Measurements from ENCODE around the gene DDX5.

Gene DDX5

DNA sequence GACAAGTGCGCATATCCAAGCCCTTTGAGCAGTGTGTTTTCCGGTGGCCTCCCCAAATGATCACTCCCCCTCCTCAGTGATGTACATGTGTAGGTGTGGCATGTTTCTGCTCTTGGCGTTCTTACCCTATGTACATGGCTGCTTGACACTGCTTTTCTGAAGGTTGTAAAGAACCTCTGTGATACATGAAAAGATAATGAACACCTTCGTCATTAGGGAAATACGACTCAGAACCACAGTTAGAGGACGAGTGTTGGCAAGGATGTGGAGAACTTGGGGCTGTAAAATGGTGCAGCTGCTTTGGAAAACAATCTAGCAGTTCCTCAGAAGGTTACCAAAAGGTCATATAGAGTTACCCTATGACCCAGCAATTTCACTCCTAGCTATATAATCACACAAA is 29.3 kb upstream of the DDX5 start:
- H3K9me3 ChIP-seq (ENCODE audit: control insufficient read depth in 1 of 2, low read length in 2 of 2): no peaks in the 10 kb centered on the region
- H3K27me3 ChIP-seq (ENCODE audit: low read depth, low read length): no peaks in the 10 kb centered on the region
- H3K36me3 ChIP-seq (ENCODE audit: control insufficient read depth in 1 of 2, insufficient read depth in 2 of 2, low read length in 2 of 2): peaks cover 66 to 85% of the 10 kb centered on the region in 2 donors
- no peaks in the 10 kb centered on the region for H3K4me1 ChIP-seq (ENCODE audit: control insufficient read depth in 1 of 2, insufficient read depth in 2 of 2, low read length in 2 of 2)
- H3K4me3 ChIP-seq (ENCODE audit: low read depth in 1 of 2, low read length in 2 of 2): no peak overlapping the region
- H3K27ac ChIP-seq (ENCODE audit: low read length): no peak overlapping the region

DNA sequence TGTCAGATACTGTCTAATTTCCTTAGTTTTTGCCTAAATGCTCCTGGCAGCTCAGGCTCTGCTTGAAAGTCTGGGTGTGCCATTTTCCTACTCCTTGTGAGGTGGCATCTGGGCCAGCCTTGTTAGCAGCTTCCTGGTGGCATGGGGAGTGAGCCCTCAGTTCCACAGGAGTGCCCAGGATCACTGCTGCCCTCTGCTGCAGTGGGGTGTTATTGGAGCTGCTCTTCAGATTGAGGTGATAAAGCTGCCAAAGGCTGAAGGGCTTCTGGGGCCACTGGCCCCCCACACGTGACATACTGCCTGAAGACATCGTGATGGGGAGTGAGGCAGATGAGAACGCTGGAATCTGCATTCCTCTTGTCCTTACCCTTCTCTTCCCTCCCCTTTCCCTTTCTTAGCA is 28.1 kb upstream of the DDX5 start:
- Histone ChIP-seq H3K4me1 (ENCODE audit: control insufficient read depth in 1 of 2, insufficient read depth in 2 of 2, low read length in 2 of 2) (no peaks in the 10 kb centered on the region), H3K36me3 (ENCODE audit: control insufficient read depth in 1 of 2, insufficient read depth in 2 of 2, low read length in 2 of 2) (peaks cover 77 to 92% of the 10 kb centered on the region in 2 donors), H3K27me3 (ENCODE audit: low read depth, low read length) (no peaks in the 10 kb centered on the region), H3K27ac (ENCODE audit: low read length) (no peak overlapping the region), H3K4me3 (ENCODE audit: low read depth in 1 of 2, low read length in 2 of 2) (no peak overlapping the region), H3K9me3 (ENCODE audit: control insufficient read depth in 1 of 2, low read length in 2 of 2) (no peaks in the 10 kb centered on the region)

DNA sequence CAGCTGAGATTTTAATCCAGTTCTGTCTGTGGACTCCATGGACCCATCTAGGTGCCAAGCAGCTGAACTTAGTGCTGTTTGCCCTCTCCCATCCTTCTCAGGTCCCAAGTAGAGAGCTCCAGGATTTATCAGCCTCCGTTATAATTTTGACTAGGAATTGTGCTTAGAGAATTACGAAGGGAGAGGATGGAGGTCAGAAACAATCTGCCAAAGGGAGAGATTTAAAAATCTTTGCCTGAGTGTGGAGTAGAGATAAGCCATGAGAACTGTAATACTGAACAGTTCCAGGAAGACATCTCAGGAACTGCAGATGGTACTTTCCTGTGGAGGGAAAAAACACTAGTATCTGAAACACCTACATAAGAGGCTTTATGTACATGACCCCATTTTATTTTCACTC is 27.7 kb upstream of the DDX5 start:
- Histone ChIP-seq H3K4me3 (ENCODE audit: low read depth in 1 of 2, low read length in 2 of 2) (no peak overlapping the region), H3K27ac (ENCODE audit: low read length) (no peak overlapping the region), H3K27me3 (ENCODE audit: low read depth, low read length) (no peaks in the 10 kb centered on the region), H3K4me1 (ENCODE audit: control insufficient read depth in 1 of 2, insufficient read depth in 2 of 2, low read length in 2 of 2) (no peaks in the 10 kb centered on the region), H3K9me3 (ENCODE audit: control insufficient read depth in 1 of 2, low read length in 2 of 2) (no peaks in the 10 kb centered on the region), H3K36me3 (ENCODE audit: control insufficient read depth in 1 of 2, insufficient read depth in 2 of 2, low read length in 2 of 2) (peaks cover 81 to 93% of the 10 kb centered on the region in 2 donors)

DNA sequence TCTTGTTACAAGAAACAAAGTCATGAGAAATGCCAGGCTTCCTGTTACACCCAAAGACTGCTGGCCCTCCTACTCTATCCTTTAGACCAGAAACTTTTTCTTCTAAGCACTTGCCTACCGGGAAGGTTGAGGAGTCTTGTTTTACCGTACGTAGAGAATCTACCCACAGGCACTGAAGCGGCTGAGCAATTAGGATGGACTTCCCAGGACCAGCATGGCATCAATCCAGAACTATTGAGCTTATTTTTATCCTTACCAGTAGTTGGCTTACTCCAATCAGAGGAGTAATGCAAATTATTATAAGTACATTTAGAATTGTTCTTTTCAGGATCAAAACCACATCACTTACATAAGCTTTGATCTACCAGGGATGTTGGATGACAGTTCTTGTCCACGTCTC is 26.3 kb upstream of the DDX5 start:
- Histone ChIP-seq H3K9me3 (ENCODE audit: control insufficient read depth in 1 of 2, low read length in 2 of 2) (no peaks in the 10 kb centered on the region), H3K4me1 (ENCODE audit: control insufficient read depth in 1 of 2, insufficient read depth in 2 of 2, low read length in 2 of 2) (no peaks in the 10 kb centered on the region), H3K27me3 (ENCODE audit: low read depth, low read length) (no peaks in the 10 kb centered on the region), H3K27ac (ENCODE audit: low read length) (no peak overlapping the region), H3K36me3 (ENCODE audit: control insufficient read depth in 1 of 2, insufficient read depth in 2 of 2, low read length in 2 of 2) (peaks cover 89 to 95% of the 10 kb centered on the region in 2 donors), H3K4me3 (ENCODE audit: low read depth in 1 of 2, low read length in 2 of 2) (no peak overlapping the region)

DNA sequence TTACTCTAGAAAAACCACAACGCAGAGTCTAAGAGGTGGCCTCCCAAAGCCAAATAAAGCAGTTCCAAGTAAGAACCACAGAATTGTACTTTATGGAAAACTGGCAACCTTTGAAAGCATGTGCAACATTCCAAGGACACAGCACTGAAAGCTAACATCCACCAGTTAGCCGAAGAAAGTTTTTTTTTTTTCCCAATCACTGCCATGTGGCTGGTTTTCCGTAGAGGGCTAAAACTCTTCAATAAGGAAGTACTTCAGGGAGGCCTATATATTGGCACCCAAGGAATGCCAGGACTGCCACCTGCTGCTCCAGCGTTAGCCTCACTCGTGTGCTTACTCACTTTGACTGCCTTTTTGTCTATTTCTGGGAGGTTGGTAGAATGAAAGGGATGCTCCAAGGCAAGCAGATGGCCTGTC is 25.9 kb upstream of the DDX5 start:
- no peaks in the 10 kb centered on the region for H3K4me1 ChIP-seq (ENCODE audit: control insufficient read depth in 1 of 2, insufficient read depth in 2 of 2, low read length in 2 of 2)
- H3K27ac ChIP-seq (ENCODE audit: low read length): no peak overlapping the region
- H3K27me3 ChIP-seq (ENCODE audit: low read depth, low read length): no peaks in the 10 kb centered on the region
- H3K36me3 ChIP-seq (ENCODE audit: control insufficient read depth in 1 of 2, insufficient read depth in 2 of 2, low read length in 2 of 2): peaks cover 86 to 95% of the 10 kb centered on the region in 2 donors
- no peak overlapping the region for H3K4me3 ChIP-seq (ENCODE audit: low read depth in 1 of 2, low read length in 2 of 2)
- no peaks in the 10 kb centered on the region for H3K9me3 ChIP-seq (ENCODE audit: control insufficient read depth in 1 of 2, low read length in 2 of 2)

DNA sequence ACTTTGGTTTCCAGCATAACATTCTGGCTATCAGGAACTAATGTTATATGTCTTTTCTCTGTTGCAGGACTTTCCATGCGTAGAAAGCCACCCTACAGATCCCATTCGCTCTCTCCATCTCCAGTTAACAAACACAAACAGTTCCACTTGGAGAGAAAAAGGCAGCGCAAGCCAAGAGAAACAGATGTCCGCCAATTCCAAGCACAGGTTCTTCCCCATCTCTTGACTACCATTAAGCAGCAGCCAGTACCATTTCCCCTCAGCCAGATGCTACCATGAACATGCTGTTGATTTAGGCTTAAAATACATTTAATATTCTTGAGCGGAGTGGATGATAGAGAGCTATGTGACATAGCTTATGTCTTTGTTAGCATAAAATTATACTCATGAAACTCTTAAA is 23.1 kb upstream of the DDX5 start:
- H3K4me1 ChIP-seq (ENCODE audit: control insufficient read depth in 1 of 2, insufficient read depth in 2 of 2, low read length in 2 of 2): no peaks in the 10 kb centered on the region
- no peak overlapping the region for H3K27ac ChIP-seq (ENCODE audit: low read length)
- H3K9me3 ChIP-seq (ENCODE audit: control insufficient read depth in 1 of 2, low read length in 2 of 2): no peaks in the 10 kb centered on the region
- H3K27me3 ChIP-seq (ENCODE audit: low read depth, low read length): no peaks in the 10 kb centered on the region
- no peak overlapping the region for H3K4me3 ChIP-seq (ENCODE audit: low read depth in 1 of 2, low read length in 2 of 2)
- H3K36me3 ChIP-seq (ENCODE audit: control insufficient read depth in 1 of 2, insufficient read depth in 2 of 2, low read length in 2 of 2): peaks cover 75 to 96% of the 10 kb centered on the region in 2 donors

DNA sequence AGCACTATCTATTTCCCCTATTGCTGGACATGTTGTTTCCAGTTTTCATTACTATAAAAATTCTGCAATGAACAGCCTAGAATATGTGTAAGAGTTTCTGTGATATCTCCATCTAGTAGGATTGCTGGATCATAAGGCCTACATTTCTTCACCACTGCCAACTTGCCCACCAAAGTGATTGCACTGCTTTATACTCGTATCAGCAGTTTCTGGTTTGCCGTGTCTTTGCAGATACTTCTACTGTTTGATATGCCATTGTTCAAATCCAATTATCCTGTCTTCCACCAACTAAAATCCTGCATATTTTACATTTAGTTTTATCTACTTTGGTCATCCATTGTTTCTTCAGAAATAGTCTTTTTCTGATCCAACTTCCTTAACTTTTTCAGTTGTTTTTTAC is 21.8 kb upstream of the DDX5 start:
- Histone ChIP-seq H3K4me1 (ENCODE audit: control insufficient read depth in 1 of 2, insufficient read depth in 2 of 2, low read length in 2 of 2) (no peaks in the 10 kb centered on the region), H3K27ac (ENCODE audit: low read length) (no peak overlapping the region), H3K4me3 (ENCODE audit: low read depth in 1 of 2, low read length in 2 of 2) (no peak overlapping the region), H3K27me3 (ENCODE audit: low read depth, low read length) (no peaks in the 10 kb centered on the region), H3K36me3 (ENCODE audit: control insufficient read depth in 1 of 2, insufficient read depth in 2 of 2, low read length in 2 of 2) (peaks cover 67 to 93% of the 10 kb centered on the region in 2 donors), H3K9me3 (ENCODE audit: control insufficient read depth in 1 of 2, low read length in 2 of 2) (no peaks in the 10 kb centered on the region)

DNA sequence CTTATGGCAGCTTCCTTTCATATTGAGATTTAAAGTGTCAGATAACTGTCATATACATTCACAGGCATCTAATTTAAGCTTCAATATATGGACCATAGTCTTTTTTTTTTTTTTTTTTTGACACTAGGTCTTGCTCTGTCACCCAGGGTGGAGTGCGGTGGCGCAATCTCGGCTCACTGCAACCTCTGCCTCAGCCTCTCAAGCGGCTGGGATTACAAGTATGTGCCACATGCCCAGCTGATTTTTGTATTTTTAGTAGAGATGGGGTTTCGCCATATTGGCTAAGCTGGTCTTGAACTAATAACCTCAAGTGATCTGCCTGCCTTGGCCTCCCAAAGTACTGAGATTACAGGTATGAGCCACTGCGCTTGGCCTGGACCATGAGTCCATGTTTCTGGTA is 14.3 kb upstream of the DDX5 start:
- Histone ChIP-seq H3K4me1 (ENCODE audit: control insufficient read depth in 1 of 2, insufficient read depth in 2 of 2, low read length in 2 of 2) (no peaks in the 10 kb centered on the region), H3K27ac (ENCODE audit: low read length) (no peak overlapping the region), H3K9me3 (ENCODE audit: control insufficient read depth in 1 of 2, low read length in 2 of 2) (no peaks in the 10 kb centered on the region), H3K4me3 (ENCODE audit: low read depth in 1 of 2, low read length in 2 of 2) (no peak overlapping the region), H3K36me3 (ENCODE audit: control insufficient read depth in 1 of 2, insufficient read depth in 2 of 2, low read length in 2 of 2) (peaks cover 40 to 78% of the 10 kb centered on the region in 2 donors), H3K27me3 (ENCODE audit: low read depth, low read length) (no peaks in the 10 kb centered on the region)

DNA sequence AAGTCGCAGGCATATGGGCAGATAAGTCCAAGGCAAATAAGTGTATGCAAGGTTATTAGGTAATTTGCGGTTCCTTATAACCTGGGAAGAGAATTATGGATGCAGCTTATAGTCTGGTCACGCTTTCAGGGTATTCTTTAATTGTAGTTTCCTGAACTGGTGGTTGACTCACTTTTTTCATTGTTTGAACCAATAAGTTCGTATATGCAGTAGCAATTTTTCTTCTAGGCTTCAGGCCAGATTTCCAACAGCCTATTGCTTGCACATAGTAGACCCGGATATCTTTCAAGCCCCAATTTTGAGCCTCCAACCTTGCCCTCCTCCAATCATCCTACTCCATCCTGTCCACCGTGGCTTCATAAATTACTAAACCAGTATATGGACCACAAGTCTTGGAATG is 13.5 kb upstream of the DDX5 start:
- peaks cover 46 to 77% of the 10 kb centered on the region in 2 donors for H3K36me3 ChIP-seq (ENCODE audit: control insufficient read depth in 1 of 2, insufficient read depth in 2 of 2, low read length in 2 of 2)
- H3K4me1 ChIP-seq (ENCODE audit: control insufficient read depth in 1 of 2, insufficient read depth in 2 of 2, low read length in 2 of 2): no peaks in the 10 kb centered on the region
- no peak overlapping the region for H3K27ac ChIP-seq (ENCODE audit: low read length)

DNA sequence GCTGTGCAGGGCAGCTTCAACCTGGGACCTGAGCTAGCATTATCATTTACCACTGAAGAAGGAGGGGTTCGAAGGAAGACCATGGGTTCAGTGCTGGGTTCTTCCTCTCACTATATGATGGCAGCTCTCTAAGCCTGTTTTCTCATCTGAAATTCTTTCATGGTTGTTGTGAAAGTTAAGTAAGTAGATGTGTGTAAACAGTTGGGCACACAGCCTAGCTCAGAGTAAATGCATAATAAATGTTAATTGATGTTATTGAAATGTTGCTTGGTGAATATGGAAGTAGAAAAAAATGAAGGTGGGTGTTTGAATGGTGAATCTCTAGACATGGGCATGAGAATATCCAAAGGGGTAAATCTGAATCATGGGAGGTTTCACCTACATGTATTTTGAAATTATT is 9.7 kb upstream of the DDX5 start:
- H3K36me3 ChIP-seq (ENCODE audit: control insufficient read depth in 1 of 2, insufficient read depth in 2 of 2, low read length in 2 of 2): peaks cover 45 to 61% of the 10 kb centered on the region in 2 donors
- H3K9me3 ChIP-seq (ENCODE audit: control insufficient read depth in 1 of 2, low read length in 2 of 2): no peaks in the 10 kb centered on the region
- H3K27me3 ChIP-seq (ENCODE audit: low read depth, low read length): no peaks in the 10 kb centered on the region
- no peaks in the 10 kb centered on the region for H3K4me1 ChIP-seq (ENCODE audit: control insufficient read depth in 1 of 2, insufficient read depth in 2 of 2, low read length in 2 of 2)
- H3K4me3 ChIP-seq (ENCODE audit: low read depth in 1 of 2, low read length in 2 of 2): no peak overlapping the region
- no peak overlapping the region for H3K27ac ChIP-seq (ENCODE audit: low read length)

More for the DNA sequence above, 13.5 kb upstream of the DDX5 start:
- no peak overlapping the region for H3K4me3 ChIP-seq (ENCODE audit: low read depth in 1 of 2, low read length in 2 of 2)
- no peaks in the 10 kb centered on the region for H3K27me3 ChIP-seq (ENCODE audit: low read depth, low read length)
- H3K9me3 ChIP-seq (ENCODE audit: control insufficient read depth in 1 of 2, low read length in 2 of 2): no peaks in the 10 kb centered on the region

DNA sequence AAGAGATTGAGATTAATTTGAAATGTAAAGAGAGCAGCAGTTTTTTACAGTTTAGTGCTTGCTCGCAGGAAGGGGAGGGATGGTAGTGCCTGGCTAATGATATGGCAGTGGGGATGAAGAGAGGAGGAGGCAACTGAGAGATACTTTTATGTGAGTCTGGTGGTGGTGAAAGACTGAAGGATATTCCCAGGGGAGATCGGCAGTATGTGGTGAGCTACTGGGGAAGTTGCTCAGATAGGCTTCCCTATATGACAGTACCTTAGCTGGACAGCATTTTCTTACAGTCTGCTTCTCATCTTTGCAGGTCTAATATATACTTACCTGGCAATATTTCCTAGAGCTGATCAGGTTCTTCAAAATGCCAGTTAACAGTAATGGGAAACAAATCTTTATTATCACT is 9.3 kb upstream of the DDX5 start:
- Histone ChIP-seq H3K9me3 (ENCODE audit: control insufficient read depth in 1 of 2, low read length in 2 of 2) (no peaks in the 10 kb centered on the region), H3K27me3 (ENCODE audit: low read depth, low read length) (no peaks in the 10 kb centered on the region), H3K4me3 (ENCODE audit: low read depth in 1 of 2, low read length in 2 of 2) (no peak overlapping the region), H3K4me1 (ENCODE audit: control insufficient read depth in 1 of 2, insufficient read depth in 2 of 2, low read length in 2 of 2) (no peaks in the 10 kb centered on the region), H3K27ac (ENCODE audit: low read length) (no peak overlapping the region), H3K36me3 (ENCODE audit: control insufficient read depth in 1 of 2, insufficient read depth in 2 of 2, low read length in 2 of 2) (peaks cover 45 to 61% of the 10 kb centered on the region in 2 donors)

DNA sequence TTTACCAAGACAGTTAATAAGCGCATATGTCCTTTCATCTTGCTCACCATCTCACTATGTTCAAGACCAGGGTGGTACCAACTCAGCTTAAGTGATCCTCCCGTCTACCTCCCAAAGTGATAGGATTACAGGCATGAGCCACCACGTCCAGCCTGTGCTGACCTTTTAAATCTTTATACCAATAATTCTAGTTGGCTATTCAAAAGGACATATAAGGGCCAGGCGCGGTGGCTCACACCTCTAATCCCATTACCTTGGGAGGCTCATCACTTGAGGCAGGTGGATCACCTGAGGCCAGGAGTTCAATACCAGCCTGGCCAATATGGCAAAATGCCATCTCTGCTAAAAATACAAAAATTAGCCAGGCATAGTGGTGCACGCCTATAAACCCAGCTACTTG is 3.1 kb upstream of the DDX5 start:
- no peak overlapping the region for H3K27ac ChIP-seq (ENCODE audit: low read length)
- no peaks in the 10 kb centered on the region for H3K27me3 ChIP-seq (ENCODE audit: low read depth, low read length)
- H3K36me3 ChIP-seq (ENCODE audit: control insufficient read depth in 1 of 2, insufficient read depth in 2 of 2, low read length in 2 of 2): peaks cover 29 to 35% of the 10 kb centered on the region in 2 donors
- H3K9me3 ChIP-seq (ENCODE audit: control insufficient read depth in 1 of 2, low read length in 2 of 2): no peaks in the 10 kb centered on the region
- peaks cover under 1 to 29% of the 10 kb centered on the region in 2 donors for H3K4me1 ChIP-seq (ENCODE audit: control insufficient read depth in 1 of 2, insufficient read depth in 2 of 2, low read length in 2 of 2)
- no peak overlapping the region for H3K4me3 ChIP-seq (ENCODE audit: low read depth in 1 of 2, low read length in 2 of 2)
